ENCODE results near the gene ZC3H6.

DNA sequence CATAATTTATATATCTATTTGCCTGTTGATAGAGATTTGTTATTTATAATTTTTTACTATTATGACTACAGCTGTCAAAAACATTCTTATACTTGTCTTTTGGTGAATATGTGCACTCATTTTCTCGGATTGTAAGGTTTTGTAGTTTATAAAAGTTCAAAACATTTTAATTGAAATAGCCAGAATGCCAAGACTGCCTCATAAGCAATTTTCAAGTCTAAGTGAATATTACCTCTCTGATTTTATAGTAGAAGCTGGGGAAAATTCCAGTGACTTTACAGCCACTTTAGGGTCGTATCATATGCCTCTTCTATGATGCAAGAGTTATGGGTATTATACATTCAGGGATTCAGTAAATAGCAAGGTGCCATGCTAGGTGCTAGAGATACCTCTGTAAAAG lies 21.0 kb downstream of the ZC3H6 start:
- no peak for TF ChIP-seq JUND (CRISPR knock-in tag; IDR thresholded peaks at IDR 0.05)
- TF ChIP-seq, protein P1, sequence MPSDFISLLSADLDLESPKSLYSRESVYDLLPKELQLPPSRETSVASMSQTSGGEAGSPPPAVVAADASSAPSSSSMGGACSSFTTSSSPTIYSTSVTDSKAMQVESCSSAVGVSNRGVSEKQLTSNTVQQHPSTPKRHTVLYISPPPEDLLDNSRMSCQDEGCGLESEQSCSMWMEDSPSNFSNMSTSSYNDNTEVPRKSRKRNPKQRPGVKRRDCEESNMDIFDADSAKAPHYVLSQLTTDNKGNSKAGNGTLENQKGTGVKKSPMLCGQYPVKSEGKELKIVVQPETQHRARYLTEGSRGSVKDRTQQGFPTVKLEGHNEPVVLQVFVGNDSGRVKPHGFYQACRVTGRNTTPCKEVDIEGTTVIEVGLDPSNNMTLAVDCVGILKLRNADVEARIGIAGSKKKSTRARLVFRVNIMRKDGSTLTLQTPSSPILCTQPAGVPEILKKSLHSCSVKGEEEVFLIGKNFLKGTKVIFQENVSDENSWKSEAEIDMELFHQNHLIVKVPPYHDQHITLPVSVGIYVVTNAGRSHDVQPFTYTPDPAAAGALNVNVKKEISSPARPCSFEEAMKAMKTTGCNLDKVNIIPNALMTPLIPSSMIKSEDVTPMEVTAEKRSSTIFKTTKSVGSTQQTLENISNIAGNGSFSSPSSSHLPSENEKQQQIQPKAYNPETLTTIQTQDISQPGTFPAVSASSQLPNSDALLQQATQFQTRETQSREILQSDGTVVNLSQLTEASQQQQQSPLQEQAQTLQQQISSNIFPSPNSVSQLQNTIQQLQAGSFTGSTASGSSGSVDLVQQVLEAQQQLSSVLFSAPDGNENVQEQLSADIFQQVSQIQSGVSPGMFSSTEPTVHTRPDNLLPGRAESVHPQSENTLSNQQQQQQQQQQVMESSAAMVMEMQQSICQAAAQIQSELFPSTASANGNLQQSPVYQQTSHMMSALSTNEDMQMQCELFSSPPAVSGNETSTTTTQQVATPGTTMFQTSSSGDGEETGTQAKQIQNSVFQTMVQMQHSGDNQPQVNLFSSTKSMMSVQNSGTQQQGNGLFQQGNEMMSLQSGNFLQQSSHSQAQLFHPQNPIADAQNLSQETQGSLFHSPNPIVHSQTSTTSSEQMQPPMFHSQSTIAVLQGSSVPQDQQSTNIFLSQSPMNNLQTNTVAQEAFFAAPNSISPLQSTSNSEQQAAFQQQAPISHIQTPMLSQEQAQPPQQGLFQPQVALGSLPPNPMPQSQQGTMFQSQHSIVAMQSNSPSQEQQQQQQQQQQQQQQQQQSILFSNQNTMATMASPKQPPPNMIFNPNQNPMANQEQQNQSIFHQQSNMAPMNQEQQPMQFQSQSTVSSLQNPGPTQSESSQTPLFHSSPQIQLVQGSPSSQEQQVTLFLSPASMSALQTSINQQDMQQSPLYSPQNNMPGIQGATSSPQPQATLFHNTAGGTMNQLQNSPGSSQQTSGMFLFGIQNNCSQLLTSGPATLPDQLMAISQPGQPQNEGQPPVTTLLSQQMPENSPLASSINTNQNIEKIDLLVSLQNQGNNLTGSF (CRISPR knock-in tag; IDR thresholded peaks at IDR 0.05): no peak
- TF ChIP-seq SUZ12 (IDR thresholded peaks at IDR 0.05; ENCODE audit: low read depth, low read length): no peak
- TF ChIP-seq TCF7 (IDR thresholded peaks at IDR 0.05; ENCODE audit: low read depth): no peak
- TF ChIP-seq TBX2 (CRISPR knock-in tag; IDR thresholded peaks at IDR 0.05; ENCODE audit: borderline replicate concordance): no peak
- no peak for TF ChIP-seq KMT2A (CRISPR knock-in tag; IDR thresholded peaks at IDR 0.05)
- no peak for TF ChIP-seq ZSCAN9 (CRISPR knock-in tag; IDR thresholded peaks at IDR 0.05; ENCODE audit: borderline replicate concordance)
- no peak for TF ChIP-seq MTA3 (CRISPR knock-in tag; IDR thresholded peaks at IDR 0.05)
- no peak for TF ChIP-seq MYNN (CRISPR knock-in tag; IDR thresholded peaks at IDR 0.05; ENCODE audit: low read depth)
- TF ChIP-seq KAT7 (CRISPR knock-in tag; IDR thresholded peaks at IDR 0.05; ENCODE audit: borderline replicate concordance): no peak
